Measurements from ENCODE around the gene DYNLRB2.

Gene DYNLRB2

DNA sequence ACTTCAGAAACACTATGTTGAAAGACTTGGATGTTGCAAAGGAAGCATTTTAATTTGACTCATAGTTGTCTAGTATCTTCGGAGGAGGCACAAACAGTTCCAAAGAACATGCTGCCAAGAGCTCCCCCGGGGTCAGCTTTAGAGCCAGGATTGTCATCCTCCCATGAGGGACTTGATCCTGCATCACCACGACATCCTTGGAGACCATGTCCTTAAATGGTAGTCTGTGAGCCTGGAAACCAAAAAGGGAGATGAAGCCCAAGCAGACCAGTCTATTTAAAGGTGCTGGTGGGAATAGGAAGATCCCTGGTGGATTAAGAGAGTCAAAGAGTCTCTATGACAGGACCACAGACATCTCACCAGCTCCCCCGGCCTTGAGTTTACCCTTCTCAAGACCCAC lies 33.3 kb upstream of the DYNLRB2 start:
- Histone ChIP-seq H2AFZ (ENCODE audit: low read depth, low read length) (no peak overlapping the region), H3K4me1 (ENCODE audit: low read length) (no peaks in the 10 kb centered on the region), H3K27ac (ENCODE audit: low read length) (no peak overlapping the region), H3K9ac (ENCODE audit: low read length) (no peak overlapping the region), H3K27me3 (ENCODE audit: low read depth, low read length) (peaks cover 11% of the 10 kb centered on the region; the same call in 1 of the 2 replicates), H3K4me3 (ENCODE audit: low read length) (no peak overlapping the region), H3K79me2 (ENCODE audit: low read length) (no peaks in the 10 kb centered on the region), H3K4me2 (ENCODE audit: low read length) (no peak overlapping the region), H4K20me1 (ENCODE audit: insufficient read depth, low read length) (no peaks in the 10 kb centered on the region), H3K36me3 (replicated peaks; ENCODE audit: low read depth, low read length) (no peaks in the 10 kb centered on the region), H3K9me3 (ENCODE audit: insufficient read depth, low read length) (no peaks in the 10 kb centered on the region)
- TF ChIP-seq EZH2phosphoT487 (IDR thresholded peaks at IDR 0.05; ENCODE audit: low read depth): no peak
- TF ChIP-seq, protein P1, sequence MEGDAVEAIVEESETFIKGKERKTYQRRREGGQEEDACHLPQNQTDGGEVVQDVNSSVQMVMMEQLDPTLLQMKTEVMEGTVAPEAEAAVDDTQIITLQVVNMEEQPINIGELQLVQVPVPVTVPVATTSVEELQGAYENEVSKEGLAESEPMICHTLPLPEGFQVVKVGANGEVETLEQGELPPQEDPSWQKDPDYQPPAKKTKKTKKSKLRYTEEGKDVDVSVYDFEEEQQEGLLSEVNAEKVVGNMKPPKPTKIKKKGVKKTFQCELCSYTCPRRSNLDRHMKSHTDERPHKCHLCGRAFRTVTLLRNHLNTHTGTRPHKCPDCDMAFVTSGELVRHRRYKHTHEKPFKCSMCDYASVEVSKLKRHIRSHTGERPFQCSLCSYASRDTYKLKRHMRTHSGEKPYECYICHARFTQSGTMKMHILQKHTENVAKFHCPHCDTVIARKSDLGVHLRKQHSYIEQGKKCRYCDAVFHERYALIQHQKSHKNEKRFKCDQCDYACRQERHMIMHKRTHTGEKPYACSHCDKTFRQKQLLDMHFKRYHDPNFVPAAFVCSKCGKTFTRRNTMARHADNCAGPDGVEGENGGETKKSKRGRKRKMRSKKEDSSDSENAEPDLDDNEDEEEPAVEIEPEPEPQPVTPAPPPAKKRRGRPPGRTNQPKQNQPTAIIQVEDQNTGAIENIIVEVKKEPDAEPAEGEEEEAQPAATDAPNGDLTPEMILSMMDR (IDR thresholded peaks at IDR 0.05; ENCODE audit: low read depth, low read length): no peak

DNA sequence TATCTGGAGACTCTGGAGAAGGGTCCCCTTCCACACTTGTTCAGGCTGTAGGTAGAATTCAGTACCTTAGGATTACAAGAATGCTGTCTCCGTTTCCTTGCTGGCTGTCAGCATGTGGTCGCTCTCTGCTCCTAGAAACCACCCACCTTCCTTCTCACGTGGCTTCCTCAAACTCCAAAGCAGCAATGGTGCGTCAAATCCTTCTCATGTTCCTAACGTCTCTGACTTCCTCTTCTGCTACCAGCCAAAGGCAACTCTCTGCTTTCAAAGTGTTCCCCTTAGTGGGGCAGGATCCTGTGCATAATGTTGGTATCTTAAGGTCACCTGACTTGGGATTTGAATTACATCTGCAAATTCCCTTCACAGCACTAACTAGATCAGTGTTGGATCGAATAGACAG lies 30.9 kb upstream of the DYNLRB2 start:
- H4K20me1 ChIP-seq (ENCODE audit: insufficient read depth, low read length): no peaks in the 10 kb centered on the region

DNA sequence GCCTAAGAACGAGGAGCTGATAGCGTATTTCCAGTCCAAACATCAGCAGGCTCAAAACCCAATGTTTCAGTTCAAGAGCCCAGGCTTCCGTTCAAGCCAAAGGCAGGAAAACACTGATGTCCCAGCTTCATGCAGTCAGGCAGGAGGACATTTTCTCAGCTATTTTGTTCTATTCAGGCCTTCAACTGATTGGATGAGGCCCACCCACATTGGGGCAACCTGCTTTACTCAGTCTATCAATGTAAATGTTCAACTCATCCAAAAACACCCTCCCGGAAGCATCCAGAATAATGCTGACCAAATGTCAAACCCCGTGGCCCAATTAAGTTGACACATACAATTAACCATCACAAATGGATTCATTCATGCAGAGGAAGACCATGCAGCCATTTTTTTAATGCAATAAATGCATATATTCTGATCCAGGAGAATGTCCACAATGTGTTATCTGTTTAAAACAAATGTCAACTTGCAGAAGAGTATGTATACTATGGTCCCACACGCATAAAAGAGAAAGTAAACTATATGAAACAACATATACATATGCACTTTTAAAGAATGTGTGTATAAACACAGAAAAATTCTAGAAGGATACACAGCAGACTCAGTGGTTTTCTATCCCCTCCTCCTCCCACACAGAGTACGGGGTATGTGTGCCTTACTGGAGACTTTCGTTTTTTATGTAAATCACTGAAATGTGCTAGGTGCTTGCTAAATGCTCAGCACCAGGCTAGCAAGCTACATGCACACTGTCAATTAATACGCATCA lies 28.8 kb upstream of the DYNLRB2 start:
- Histone ChIP-seq H3K4me3 (ENCODE audit: low read length) (no peak overlapping the region), H3K4me2 (ENCODE audit: low read length) (no peak overlapping the region), H3K36me3 (replicated peaks; ENCODE audit: low read depth, low read length) (no peaks in the 10 kb centered on the region), H3K9ac (ENCODE audit: low read length) (no peak overlapping the region), H3K4me1 (ENCODE audit: low read length) (no peaks in the 10 kb centered on the region), H3K27me3 (ENCODE audit: low read depth, low read length) (peaks cover 14% of the 10 kb centered on the region; the same call in 1 of the 2 replicates), H3K79me2 (ENCODE audit: low read length) (no peaks in the 10 kb centered on the region), H4K20me1 (ENCODE audit: insufficient read depth, low read length) (no peaks in the 10 kb centered on the region), H3K27ac (ENCODE audit: low read length) (no peak overlapping the region), H2AFZ (ENCODE audit: low read depth, low read length) (no peak overlapping the region), H3K9me3 (ENCODE audit: insufficient read depth, low read length) (no peaks in the 10 kb centered on the region)
- TF ChIP-seq, protein P1 (IDR thresholded peaks at IDR 0.05; ENCODE audit: low read depth, low read length): no peak
- no peak for TF ChIP-seq EZH2phosphoT487 (IDR thresholded peaks at IDR 0.05; ENCODE audit: low read depth)

More for the DNA sequence above, 30.9 kb upstream of the DYNLRB2 start:
- Histone ChIP-seq H3K4me3 (ENCODE audit: low read length) (no peak overlapping the region), H3K27ac (ENCODE audit: low read length) (no peak overlapping the region), H2AFZ (ENCODE audit: low read depth, low read length) (no peak overlapping the region), H3K9me3 (ENCODE audit: insufficient read depth, low read length) (no peaks in the 10 kb centered on the region), H3K4me1 (ENCODE audit: low read length) (no peaks in the 10 kb centered on the region), H3K27me3 (ENCODE audit: low read depth, low read length) (peaks cover 11% of the 10 kb centered on the region; the same call in 1 of the 2 replicates), H3K79me2 (ENCODE audit: low read length) (no peaks in the 10 kb centered on the region), H3K9ac (ENCODE audit: low read length) (no peak overlapping the region), H3K36me3 (replicated peaks; ENCODE audit: low read depth, low read length) (no peaks in the 10 kb centered on the region), H3K4me2 (ENCODE audit: low read length) (no peak overlapping the region)
- TF ChIP-seq, protein P1 (IDR thresholded peaks at IDR 0.05; ENCODE audit: low read depth, low read length): no peak
- no peak for TF ChIP-seq EZH2phosphoT487 (IDR thresholded peaks at IDR 0.05; ENCODE audit: low read depth)

DNA sequence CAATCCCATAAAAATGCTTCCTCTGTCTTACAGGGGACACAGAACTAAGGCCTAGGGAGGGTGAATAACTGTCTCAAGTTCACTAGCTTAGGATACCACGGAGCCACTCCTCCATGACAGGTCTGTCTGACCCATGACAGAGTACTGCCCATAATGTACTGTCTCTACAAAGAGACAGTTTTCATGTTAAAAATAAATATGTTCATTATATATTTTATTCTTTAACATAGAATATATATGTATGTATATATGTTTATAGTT lies 28.3 kb upstream of the DYNLRB2 start:
- H3K27me3 ChIP-seq (ENCODE audit: low read depth, low read length): peaks cover 14% of the 10 kb centered on the region; the same call in 1 of the 2 replicates
- no peak overlapping the region for H3K4me2 ChIP-seq (ENCODE audit: low read length)
- H4K20me1 ChIP-seq (ENCODE audit: insufficient read depth, low read length): no peaks in the 10 kb centered on the region

More for the DNA sequence above, 28.3 kb upstream of the DYNLRB2 start:
- TF ChIP-seq EZH2phosphoT487 (IDR thresholded peaks at IDR 0.05; ENCODE audit: low read depth): no peak
- TF ChIP-seq, protein P1 (IDR thresholded peaks at IDR 0.05; ENCODE audit: low read depth, low read length): no peak
- no peaks in the 10 kb centered on the region for H3K9me3 ChIP-seq (ENCODE audit: insufficient read depth, low read length)
- H3K27ac ChIP-seq (ENCODE audit: low read length): no peak overlapping the region
- H3K36me3 ChIP-seq (replicated peaks; ENCODE audit: low read depth, low read length): no peaks in the 10 kb centered on the region
- no peak overlapping the region for H2AFZ ChIP-seq (ENCODE audit: low read depth, low read length)
- no peak overlapping the region for H3K9ac ChIP-seq (ENCODE audit: low read length)
- no peaks in the 10 kb centered on the region for H3K79me2 ChIP-seq (ENCODE audit: low read length)
- H3K4me1 ChIP-seq (ENCODE audit: low read length): no peaks in the 10 kb centered on the region
- H3K4me3 ChIP-seq (ENCODE audit: low read length): no peak overlapping the region
